GM21360 (cell line): ENCODE results near the gene KIRREL3.

ENCODE experiments used
- ATAC-seq: cut with Tn5 transposase; IDR thresholded peaks from one replicate; pipeline ENCODE4 v1.9.1; 2021; ENCODE audit warnings: mild to moderate bottlenecking, moderate library complexity; ENCODE audit not compliant: unreplicated experiment

Gene KIRREL3

GRCh38 chr11:126878913-126879482 lies 121.6 kb downstream of the KIRREL3 start:
- ATAC-seq, result no peak

DNA sequence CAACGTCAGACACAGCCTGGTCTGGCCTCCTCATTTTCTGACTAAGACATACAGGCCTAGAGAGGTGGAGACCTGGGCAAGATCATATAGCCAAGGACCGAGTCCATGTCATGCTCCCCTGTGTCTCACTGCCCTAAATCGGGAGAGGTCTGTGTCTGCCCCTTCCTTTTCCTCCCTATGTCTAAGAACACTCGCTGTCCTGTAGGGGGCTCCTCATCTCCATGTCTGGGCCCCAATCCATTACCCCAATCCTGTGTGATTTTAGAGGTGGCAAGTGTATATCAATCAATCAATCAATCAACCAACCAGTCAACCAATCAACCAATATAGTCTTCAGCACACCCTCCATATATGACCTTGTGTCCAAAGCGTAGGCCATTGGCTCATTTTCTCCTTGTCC lies 125.7 kb downstream of the KIRREL3 start:
- ATAC-seq, result no peak

DNA sequence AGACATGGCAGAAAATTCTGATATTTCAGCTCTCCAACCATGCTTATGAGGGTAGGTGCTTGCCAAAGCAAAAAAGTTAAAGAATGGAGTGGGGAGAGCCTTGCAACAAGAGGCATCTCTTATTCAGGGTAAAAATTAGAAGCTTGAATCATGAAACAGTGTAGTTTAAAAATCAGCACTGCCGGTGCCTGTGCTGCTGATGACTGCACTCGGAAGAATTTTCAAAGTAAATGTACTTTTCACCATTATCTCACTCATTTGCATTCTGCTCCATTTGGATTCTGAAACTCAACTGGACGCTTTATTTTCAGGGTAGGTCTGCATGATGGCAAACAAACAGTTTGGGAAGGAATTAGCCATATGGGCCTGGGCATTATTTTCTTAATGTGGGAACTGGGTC lies 126.3 kb downstream of the KIRREL3 start:
- ATAC-seq, result no peak

DNA sequence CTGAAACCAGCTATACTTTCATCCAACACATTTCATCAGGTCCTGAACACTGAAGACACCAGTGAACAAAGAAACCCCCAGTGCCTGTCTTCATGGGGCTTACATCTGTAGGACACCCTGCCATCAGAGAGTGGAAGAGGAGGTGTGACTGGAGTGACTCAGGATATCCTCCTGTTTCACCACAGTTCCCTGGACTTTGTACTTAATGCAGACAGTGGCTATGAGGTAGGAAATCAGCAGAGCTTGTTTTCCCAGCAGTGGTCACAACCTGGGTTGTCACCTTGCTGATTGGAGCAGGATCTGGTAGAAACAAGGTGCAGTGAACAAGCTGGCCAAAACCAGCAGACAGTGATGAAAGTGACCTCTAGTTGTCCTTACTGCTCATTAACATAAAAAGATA lies 128.8 kb downstream of the KIRREL3 start:
- ATAC-seq, result no peak

- ATAC-seq, result no peak
Measured at GRCh38 chr11:126870021-126870420, 130.5 kb downstream of the KIRREL3 start.

- no peak for ATAC-seq
Measured at GRCh38 chr11:126868741-126869140, 131.8 kb downstream of the KIRREL3 start.

GRCh38 chr11:126864934-126865333 lies 135.6 kb downstream of the KIRREL3 start:
- ATAC-seq, result no peak

DNA sequence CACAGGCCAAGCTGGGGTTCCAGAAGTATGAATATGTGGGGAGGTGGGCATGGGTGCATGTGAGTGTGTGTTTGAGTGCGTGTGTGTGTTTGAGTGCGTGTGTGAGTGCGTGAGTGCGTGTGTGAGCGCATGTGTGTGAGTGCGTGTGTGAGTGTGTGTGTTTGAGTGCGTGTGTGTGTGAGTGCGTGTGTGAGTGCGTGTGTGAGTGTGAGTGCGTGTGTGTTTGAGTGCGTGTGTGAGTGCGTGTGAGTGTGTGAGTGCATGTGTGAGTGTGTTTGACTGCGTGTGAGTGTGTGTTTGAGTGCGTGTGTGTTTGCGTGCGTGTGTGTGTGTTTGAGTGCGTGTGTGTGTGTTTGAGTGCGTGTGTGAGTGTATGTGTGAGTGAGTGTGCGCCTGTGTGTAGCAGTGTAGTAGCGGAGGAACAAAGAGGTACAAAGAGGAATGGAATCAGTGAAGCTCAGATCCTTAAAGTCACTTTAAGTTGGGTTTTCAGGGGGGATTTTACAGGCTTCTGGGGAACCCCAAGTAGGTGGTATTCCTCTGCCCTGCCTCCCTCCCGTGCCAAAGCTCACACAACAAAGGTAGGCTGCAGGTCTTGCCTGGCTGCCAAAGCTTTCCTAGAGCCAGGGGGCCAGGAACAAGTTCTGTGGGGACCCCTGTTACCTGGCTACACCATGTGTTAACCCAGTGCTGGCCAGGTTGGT lies 137.1 kb downstream of the KIRREL3 start:
- ATAC-seq, result peak; percentile 47

GRCh38 chr11:126862664-126863243 lies 137.8 kb downstream of the KIRREL3 start:
- ATAC-seq, result peak; percentile 51

DNA sequence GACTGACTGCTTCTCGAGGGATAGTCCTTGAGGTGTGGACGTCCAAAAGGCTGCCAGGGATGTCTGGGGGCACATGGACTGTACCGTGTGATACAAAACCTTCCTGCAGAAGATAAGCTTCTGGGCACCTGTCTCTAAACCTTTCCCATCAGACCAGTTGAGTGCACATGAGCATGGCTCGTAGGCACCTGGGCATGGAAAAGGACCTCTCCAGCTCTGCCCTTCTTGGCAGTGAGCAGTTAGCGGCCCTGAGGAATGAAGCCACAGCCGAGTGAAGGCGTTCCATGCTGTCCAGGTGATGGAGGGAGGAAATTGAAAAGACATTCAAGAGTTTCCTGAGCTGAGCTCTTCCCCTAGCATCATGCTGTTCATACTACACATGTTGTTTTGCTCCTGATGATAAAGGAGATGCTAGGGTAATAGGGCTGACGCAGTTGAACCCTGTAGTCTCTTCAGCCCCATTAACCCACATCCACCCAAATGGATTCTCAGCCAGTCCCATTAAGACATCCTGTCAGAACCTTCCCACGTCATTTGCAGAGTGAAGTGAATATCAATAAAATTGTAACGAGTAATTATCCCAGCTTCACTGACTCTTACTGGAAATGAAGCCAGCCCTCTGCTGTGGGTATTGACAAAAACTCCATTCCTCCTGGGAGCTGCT lies 138.6 kb downstream of the KIRREL3 start:
- ATAC-seq, result no peak

- ATAC-seq, result no peak
Measured at GRCh38 chr11:126857860-126858808, 142.4 kb downstream of the KIRREL3 start.

DNA sequence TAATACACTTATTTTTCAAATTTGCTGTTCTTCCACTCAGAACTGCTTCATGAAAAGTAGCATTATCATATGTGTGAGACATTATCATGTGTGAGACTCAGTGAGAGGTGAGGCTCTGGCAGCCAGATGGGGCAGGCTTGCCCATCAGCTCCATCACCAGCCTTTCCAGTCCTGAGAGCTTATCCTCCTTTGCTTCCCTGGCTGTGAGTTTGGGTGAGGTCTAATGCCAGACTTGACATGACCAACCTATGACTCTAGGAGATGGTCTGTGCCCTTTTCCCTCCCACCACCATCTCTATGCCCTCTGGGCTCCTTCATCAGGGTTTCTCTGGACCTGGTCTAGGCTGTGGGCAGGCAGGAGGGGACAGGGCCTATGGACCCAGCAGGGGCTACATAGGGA lies 145.0 kb downstream of the KIRREL3 start:
- ATAC-seq, result no peak

GRCh38 chr11:126853732-126854131 lies 146.8 kb downstream of the KIRREL3 start:
- no peak for ATAC-seq

- no peak for ATAC-seq
Measured at GRCh38 chr11:126844789-126845188, 155.8 kb downstream of the KIRREL3 start.

- ATAC-seq, result no peak
Measured at GRCh38 chr11:126843096-126843495, 157.5 kb downstream of the KIRREL3 start.

DNA sequence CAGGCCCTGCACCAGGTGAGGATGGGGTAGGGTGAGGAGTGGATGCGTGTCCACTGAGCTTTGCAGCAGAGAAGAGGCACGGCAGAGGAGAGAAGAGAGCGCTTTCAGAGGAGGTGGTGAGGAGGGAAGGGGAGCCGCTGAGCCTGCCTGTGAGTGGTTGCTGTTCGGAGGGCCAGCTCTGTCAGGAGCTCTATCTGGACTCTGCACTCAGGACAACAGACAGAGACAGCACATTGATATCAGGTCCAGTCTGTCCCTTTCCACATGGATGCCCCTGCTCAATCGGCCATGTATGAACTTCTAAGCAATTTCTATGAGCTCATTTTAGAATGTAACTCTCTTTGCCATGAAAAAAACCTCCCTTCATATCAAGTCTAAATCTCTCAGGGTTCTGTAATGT lies 158.6 kb downstream of the KIRREL3 start:
- no peak for ATAC-seq

DNA sequence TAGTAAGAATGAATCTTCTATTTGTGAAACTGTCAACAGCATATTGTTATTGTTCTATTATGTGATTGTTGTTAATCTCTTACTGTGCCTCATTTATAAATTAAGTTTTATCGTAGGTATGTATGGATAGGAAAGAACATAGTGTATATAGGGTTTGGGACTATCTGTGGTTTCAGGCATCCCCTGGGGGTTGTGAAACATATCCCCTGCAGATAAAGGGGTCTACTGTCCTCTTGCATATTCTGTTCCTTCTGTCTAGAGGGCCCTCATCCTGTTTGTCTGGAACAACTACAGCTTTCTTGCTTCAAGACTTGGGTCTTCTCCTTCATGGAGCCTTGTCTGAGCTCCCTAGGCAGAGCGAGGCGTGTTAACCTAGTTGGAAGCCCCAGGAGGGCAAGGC lies 159.6 kb downstream of the KIRREL3 start:
- no peak for ATAC-seq

GRCh38 chr11:126840201-126840886 lies 160.2 kb downstream of the KIRREL3 start:
- ATAC-seq, result no peak

DNA sequence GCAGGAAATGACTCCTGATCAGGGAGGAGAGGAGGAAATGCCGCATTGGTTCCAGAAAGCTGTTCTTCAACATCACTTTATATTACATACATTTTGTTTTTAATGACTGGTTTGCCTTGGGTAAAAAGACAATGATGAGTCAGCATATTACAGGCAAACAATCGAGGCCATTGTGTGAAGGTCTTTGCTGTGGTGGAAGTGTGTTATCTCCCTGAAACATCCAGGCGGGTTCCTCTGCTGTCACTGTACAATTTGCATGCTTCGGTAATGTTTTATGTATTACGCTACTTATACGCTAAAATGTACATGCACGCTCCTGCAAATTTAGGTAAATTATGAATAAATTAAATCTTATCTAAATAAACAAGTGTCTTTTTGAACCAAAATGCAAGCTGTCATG lies 161.1 kb downstream of the KIRREL3 start:
- ATAC-seq, result no peak

GRCh38 chr11:126838779-126839178 lies 161.8 kb downstream of the KIRREL3 start:
- no peak for ATAC-seq
